GM21367 (cell line): Measurements from ENCODE around the gene BEND7.
"Not testable (repeated sequence)": the region's sequence is repeated elsewhere in the genome, so short reads cannot be mapped to it uniquely, and the experiment has no call there.

Source experiments
- ATAC-seq: cut with Tn5 transposase; IDR thresholded peaks from one replicate; pipeline ENCODE4 v1.9.1; 2021; ENCODE audit not compliant: unreplicated experiment

Gene BEND7

DNA sequence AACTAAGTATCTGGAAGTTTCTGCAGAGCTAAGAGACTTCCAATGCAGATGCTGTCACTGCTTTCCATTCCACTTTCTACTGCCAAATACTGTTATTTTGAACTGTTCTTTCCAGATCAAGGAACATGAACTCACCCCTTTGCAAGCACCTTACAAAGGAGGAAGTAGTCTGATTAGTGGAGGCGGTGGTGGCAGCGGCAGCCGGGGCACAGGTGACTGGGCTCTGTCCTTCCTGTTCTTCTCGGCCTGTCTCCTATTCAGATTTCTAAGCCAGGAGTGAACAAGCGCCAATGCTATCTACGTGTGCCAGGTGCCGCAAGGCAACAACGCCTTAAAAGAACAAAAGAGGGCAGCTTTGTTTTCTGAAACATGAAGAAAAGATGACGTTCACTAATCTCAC, 44.9 kb downstream of the BEND7 start:
- no peak for ATAC-seq

GRCh38 chr10:13483073-13483472, 45.7 kb downstream of the BEND7 start:
- no peak for ATAC-seq

DNA sequence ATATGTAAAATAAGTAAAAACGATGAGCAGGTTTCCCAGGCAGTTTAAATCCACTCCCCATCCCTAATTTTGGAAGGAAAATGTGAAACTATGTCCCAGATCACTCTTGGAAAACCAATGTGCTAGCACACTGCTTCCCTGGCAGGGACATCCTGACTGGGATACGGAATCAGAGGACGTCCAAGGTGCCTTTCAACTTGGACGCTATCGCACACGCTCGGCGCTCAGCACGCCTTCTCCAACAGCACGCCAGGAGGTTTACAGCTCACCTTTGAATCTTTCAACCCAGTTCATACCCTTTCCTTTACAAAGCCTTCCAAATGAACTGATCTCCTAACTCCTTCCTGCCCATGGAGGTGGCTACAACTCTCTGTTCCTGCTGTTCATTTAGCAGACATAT, 47.1 kb downstream of the BEND7 start:
- no peak for ATAC-seq

GRCh38 chr10:13475124-13475523, 53.7 kb downstream of the BEND7 start:
- ATAC-seq = no peak

DNA sequence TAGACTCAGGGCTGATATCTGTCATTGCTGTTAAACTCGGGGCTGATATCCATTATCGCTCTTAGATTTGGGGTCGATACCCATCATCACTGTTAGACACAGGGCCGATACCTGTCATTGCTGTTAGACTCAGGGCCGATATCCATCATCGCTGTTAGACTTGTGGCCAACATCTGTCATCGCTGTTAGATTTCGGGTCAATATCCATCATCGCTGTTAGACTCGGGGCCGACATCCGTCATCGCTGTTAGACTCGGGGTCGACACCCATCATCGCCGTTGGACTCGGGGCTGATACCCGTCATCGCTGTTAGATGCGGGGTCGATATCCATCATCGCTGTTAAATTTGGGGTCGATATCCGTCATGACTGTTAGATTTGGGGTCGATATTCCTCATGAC, 54.8 kb downstream of the BEND7 start:
- ATAC-seq = no peak

DNA sequence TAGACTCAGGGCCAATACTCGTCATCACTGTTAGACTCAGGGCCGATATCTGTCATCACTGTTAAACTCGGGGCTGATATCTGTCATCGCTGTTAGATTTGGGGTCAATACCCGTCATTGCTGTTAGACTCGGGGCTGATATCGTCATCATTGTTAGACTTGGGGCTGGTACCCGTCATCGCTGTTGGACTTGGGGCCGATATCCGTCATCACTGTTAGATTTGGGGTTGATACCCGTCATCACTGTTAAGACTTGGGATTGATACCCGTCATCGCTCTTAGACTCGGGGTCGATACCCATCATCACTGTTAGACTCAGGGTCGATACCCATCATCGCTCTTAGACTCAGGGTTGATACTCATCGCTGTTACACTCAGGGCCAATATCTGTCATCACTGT, 56.5 kb downstream of the BEND7 start:
- ATAC-seq = no peak

DNA sequence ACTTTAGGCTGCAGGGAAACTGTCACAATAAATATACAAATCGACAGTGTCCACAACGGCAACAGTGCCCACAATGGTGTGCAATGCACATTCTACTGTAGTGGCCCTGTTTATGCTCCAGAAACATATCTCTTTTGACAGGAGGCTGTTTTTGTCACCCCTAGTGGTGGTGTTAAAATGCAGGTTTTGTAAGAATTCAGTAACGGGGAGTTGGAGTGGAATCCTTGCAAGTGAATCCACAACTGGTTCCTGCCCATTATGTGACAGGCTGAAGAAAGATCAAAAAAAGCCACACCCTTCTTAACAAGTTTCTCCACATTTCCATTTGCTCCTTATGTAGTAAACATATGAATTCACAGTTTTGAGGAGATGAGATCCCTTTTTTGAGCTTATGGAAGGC, 58.5 kb downstream of the BEND7 start:
- ATAC-seq = no peak

GRCh38 chr10:13462551-13462950, 66.3 kb downstream of the BEND7 start:
- ATAC-seq = no peak

- ATAC-seq = no peak
These were observed 70.2 kb downstream of the BEND7 start for GRCh38 chr10:13458687-13459012.

DNA sequence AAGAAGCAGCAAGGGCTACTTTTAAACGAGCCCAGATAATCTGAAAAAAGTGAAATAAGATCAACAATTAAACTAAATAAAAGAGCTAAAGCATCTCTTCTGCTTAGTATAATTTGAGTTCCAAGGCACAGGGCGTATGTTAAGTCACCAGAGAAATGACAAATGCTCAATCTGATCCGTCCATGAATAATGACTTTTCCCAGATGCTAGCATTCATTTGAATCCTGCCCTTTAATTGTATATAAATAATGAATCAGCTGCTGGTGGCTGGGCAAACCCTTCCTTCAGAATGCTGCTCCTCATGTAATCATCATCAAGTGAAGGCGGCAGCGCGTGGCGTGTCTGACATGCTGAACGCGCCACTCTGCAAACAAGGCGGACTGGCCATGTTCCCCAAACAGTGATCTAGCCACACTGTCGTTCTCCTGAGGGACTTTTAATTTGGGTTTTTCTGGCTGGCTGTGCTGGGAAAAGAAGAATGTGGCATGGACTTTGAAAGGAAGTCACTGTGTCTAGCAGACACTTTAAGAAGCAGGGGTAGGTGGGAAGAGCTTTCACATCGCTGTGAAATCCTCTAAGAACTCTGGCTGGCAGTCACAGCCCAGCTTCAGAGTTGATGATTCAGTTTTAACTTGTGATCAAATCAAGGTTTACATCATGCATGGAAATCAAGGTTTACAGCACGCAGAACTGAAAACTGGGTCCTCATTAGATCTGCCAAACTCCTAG, 70.7 kb downstream of the BEND7 start:
- ATAC-seq = no peak

DNA sequence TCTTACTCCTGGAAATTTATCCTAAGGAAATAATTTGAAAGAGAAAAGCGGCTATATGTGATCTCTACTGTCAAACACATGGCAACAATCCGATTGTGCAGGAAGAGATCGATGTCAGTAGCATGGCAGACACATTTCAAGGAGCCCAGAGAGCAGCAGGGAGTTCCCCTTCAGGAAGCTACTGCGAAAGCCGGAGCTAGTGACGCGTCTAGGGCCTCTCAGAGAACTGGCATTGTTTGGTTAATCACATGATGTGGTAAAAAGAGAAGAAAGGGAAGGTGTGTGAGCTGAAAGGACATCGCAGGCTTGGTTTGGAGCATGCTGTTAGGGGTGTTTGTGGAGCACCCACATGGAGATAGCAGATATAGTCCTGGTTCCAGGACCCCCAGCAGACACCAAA, 74.9 kb downstream of the BEND7 start:
- no peak for ATAC-seq

- no peak for ATAC-seq
These were observed 78.7 kb downstream of the BEND7 start for GRCh38 chr10:13450069-13450468.

- no peak for ATAC-seq
These were observed 79.5 kb downstream of the BEND7 start for GRCh38 chr10:13449296-13449695.

GRCh38 chr10:13448216-13448615, 80.6 kb downstream of the BEND7 start:
- no peak for ATAC-seq

- no peak for ATAC-seq
These were observed 83.0 kb downstream of the BEND7 start for GRCh38 chr10:13445656-13446400.

DNA sequence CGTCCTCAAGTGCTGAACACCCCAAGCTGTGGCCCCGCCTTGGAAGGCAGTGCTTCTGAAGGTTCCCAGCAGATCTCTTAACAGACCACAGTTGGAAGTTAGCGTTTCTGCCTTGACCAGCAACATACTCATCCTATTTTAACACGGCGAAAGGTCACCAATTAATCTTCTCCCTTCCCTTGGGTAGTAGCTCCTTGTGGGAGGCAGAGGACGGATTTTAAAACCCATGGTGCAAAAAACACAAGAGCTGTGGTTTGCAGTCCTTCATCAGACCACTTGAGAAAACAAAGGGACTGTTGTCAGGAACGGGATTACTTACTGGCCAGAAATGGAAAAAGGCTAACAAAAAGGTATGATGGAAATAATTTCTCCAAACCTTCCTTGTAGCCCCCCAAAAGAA, 87.3 kb downstream of the BEND7 start:
- no peak for ATAC-seq

- no peak for ATAC-seq
These were observed 88.4 kb downstream of the BEND7 start for GRCh38 chr10:13440185-13441061.

GRCh38 chr10:13439313-13440184, 89.3 kb downstream of the BEND7 start:
- ATAC-seq = no peak

DNA sequence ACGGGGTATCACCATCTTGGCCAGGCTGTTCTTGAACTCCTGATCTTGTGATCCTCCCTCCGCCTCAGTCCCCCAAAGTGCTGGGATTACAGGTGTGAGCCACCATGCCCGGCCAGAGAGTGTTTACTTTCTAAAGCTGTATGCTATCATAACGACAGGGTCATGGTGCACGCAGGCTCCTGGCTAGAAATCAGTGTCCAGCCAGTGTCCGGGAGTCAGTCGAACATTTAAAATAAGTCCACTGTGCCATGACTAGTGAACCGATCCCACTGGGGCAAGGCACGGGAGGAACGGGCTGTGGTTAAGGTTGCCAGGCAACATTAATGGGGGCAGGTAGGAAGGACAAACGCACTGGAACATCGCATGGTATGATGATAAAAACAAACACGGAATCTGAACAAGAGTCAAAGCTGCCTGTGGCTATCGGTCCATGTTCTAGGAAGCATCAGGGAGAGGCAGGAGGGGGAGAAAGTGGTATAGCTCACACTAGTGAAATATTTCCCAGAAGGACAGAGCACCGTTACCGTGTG, 91.7 kb downstream of the BEND7 start:
- ATAC-seq = no peak

- not testable (repeated sequence) for ATAC-seq
These were observed 100.9 kb downstream of the BEND7 start for GRCh38 chr10:13427943-13428342.

- ATAC-seq = no peak
These were observed 103.4 kb downstream of the BEND7 start for GRCh38 chr10:13425397-13425796.
